OCI-LY1 (cell line): Measurements from ENCODE around the gene MYOT.

ENCODE experiments used
- EZH2 ChIP-seq: fragments of 200-600 bp; sonication (generic), shearing (Covaris generic); IDR thresholded peaks from 2 replicates; pipeline ENCODE4 v1.8.0; 2017; ENCODE audit warnings: borderline replicate concordance, mixed run types, mild to moderate bottlenecking, antibody characterized with exemption, low read length, moderate library complexity, mixed read lengths
- TF ChIP-seq, protein P1 (sequence below): fragments of 200-600 bp; sonication (generic), shearing (Covaris generic); IDR thresholded peaks from 2 replicates; pipeline ENCODE4 v1.5.1; 2017; ENCODE audit warnings: mild to moderate bottlenecking, antibody characterized with exemption, low read length, moderate library complexity, mixed read lengths

DNA sequence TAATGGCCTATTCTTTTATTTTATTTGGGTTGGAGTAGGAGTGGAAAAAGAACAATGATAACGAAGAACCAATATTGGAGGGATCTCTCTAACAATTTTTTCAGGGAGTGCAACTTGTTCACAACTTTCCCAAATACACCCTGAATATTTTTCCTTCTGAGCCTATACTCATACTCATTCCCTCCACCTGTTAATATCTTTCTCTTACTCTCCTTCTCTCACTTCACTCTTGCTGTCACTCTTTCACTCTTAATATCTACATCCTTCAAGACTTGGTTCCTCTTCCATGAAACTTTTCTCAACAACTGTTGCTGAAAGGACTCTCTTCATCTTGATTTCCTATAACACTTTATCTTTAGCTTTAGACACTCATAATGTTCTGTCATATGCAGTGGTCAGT, 39.0 kb upstream of the MYOT start:
- TF ChIP-seq, protein P1, sequence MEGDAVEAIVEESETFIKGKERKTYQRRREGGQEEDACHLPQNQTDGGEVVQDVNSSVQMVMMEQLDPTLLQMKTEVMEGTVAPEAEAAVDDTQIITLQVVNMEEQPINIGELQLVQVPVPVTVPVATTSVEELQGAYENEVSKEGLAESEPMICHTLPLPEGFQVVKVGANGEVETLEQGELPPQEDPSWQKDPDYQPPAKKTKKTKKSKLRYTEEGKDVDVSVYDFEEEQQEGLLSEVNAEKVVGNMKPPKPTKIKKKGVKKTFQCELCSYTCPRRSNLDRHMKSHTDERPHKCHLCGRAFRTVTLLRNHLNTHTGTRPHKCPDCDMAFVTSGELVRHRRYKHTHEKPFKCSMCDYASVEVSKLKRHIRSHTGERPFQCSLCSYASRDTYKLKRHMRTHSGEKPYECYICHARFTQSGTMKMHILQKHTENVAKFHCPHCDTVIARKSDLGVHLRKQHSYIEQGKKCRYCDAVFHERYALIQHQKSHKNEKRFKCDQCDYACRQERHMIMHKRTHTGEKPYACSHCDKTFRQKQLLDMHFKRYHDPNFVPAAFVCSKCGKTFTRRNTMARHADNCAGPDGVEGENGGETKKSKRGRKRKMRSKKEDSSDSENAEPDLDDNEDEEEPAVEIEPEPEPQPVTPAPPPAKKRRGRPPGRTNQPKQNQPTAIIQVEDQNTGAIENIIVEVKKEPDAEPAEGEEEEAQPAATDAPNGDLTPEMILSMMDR, result no peak
- TF ChIP-seq EZH2, result no peak
